NCI-H2081 (cell line): Measurements from ENCODE around the gene HDAC5.
A peak's percentile ranks its signal among the peaks of the same experiment; 100 is the strongest.
"Not testable (repeated sequence)": the region's sequence is repeated elsewhere in the genome, so short reads cannot be mapped to it uniquely, and the experiment has no call there.

ENCODE experiments used
- DNase-seq, 2 experiments: peaks; one replicate each; lab custom pipeline; 2025; lab: John Stamatoyannopoulos, UW

HDAC5 gene

DNA sequence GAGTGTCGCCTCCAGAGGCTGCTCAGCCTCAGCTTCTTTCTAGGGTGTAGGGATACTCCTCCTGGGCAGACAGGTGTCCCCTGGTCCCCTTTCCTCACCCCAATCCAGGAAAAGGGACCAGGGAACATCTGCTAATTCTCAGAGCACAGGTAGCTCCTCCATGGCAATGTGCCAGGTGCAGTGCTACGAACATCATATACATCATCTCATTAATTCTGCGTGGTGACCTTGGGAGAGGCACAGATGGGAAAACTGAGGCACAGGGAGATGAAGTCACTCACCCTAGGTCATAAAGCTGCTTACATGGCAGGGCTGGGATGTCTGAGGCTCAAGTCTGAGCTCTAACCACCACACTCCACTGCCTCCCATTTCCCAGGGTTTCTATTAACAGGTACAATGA is 11.7 kb downstream of the HDAC5 start:
- DNase-seq = no peak

DNA sequence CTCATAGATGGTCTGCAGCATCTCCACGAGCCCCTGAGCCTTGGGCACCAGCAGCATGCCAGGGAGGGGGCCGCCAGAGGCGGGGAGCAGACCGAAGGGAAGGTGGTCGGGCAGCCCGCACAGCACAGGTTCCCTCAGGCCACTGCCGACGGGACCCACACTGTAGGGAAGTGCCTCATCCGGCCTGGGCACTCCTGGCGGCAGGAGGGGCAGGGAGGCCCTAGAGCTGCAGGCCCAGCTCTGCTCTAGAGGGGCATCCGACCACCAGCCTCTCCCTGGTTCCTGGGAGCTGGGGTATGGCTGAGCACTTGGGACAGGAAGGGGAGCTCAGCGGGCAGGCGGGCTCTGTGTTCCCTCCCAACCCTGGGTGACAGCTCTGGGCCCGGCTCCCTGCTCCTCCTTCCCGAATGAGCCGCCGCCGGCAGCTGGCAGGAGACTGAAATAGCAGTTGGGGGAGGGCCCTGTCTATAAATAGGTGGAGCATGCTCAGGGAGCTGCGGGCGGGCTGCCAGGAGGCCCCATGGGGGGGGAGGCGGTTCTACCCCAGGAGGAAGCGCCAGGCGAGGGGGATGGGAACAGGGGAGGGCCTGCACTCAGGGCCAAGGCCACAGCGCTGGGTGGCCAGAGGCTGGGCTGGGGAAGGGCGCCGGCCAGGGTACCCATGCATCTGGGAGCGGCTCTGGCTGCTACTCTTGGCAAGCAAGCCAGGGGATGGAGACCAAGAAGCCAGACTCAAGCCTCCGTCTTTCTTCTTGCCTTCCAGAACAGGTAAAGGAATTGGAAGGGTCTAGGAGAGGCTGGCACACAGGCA is 12.4 kb downstream of the HDAC5 start:
- peak; percentile 98 to 99 for DNase-seq

DNA sequence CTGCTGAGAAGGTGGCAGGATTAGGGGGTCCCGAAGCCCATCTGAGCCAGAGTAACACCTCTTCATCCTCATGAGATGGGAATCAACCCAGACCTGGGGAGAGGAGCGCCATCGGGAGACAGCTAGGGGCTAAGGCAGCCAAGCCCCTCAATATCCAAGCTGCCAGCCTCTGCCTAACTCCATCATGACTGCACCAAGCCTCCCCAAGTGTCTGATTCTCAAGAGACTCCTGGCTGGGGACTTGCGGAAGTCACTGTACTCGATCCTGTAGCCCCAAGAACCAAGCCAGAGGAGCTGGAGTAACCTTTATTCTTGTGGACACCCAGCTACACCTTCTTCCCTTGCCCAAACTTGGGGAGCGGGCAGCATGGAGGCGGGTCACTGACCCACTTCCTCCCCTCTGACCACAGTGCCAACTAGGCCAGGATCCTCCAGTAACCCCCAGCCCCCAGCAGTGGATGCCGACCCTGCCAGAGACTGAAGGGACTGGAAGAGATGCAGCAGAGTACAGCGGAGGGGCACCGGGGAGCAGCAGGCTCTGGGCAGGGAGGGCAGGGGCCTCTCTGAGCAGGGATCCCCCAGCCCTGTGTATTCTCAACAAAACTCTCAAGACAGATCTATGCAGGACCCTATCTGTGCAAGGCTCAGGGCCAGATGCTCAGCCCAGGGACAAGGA is 13.3 kb downstream of the HDAC5 start:
- DNase-seq = no peak

DNA sequence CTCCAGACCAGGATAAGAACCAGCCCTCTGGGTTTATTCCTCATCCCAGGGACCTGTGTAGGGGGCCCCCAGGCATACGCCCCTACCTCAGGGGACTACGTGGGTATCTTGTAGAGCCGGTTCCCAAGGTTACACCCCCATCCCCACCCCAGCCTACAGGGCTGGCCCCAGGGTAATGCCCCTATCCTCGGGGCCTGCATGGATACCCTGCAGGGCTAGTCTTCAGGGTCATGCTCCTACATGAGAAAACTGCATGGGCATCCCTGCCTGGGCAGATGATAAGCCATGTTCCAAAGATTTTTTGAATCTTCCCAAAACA is 14.2 kb downstream of the HDAC5 start:
- DNase-seq = no peak

DNA sequence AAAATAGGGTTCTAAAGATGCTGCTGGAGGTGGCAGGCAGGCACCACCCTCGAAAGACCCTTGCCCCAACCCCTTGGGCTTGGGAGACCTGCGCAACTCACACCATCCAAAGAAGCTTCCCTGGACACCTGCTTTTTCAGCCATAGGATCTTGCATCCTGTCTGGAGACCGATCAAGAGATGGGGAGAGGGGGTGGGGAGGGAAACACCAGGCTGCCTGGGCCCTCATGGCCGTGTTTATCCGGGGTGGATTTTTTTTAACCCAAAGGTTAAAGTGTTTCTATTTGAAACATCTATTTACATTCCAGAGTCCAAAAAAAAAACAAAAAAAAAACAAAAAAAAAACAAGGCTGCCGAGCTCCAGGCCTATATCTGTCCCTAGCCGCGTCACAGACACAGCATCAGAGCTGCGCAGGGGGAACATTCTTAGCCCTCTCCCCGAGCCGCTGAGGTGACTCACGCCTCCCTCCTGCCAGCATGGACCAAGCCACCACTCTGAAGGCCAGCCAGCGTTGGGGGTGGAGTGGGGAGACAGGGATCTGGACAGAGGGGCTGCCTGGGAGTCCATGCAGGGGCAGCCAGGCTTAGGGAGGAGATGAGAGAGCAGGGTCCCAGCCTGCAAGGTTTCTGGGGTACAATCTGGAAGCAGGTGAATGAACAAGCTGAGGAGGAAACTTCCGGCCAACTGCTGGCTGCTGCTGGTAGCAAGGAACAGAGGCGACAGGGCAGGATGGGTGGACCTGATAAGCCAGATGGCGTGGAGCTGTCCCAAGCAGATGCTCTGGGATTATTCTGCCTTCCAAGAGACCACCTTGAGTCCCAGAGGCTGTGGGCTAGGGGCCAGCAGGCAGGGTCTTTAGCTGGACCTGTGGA is 14.8 kb downstream of the HDAC5 start:
- no peak for DNase-seq

DNA sequence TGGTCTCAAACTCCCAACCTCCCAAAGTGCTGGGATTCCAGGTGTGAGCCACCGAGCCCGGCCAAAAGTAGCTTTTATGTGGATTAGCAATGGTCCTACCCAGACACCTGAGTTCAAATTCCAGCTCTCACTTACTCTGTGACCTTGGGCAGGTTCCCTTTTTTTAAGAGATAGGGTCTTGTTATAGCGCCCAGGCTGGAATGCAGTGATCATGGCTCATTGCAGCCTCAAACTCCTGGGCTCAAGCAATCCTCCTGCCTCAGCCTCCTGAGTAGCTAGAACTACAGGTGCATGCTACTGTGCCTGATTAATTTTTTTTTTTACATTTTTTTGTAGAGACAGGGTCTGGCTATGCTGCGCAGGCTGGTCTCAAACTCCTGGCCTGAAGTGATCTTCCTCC is 16.6 kb downstream of the HDAC5 start:
- no peak for DNase-seq

DNA sequence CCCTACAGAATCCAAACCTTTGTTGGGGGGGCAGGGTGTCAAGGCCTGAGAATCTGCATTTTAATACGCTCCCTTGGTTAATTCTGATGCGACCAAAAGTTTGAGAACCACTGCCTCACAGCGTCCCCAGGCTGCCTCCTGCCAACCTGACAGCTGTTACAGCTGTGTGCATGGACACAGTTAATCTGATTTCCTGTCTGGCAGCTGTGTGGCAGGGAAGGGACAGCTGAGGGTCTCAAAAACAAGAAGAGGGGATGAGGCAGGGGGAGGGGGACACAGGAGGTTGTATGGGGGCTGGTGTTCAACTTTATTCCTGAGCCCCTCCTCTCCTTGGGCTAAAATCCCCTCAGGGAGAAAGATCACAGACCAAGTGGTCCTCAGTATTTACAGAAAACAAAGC is 17.5 kb downstream of the HDAC5 start:
- peak in 1 of 2 experiments; percentile 39 for DNase-seq

DNA sequence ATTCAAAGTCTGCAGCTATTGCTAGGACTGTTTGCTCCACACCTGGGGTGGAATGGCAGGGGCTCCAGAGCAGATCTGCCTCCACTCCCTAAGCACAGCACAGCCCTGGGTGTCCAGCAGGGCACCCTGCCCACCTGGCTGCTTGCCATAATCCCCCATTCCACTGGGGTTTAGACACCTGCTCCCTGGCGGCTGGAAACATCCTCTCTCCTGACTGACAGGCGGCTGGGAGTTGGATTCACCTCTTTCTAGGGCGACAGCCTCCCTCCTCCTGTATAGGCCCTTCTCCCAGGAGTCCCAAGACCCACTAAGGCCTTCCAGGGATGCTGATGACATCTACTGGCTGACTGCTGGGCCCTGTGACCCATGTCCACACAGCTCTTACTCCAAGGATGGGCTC is 18.0 kb downstream of the HDAC5 start:
- DNase-seq = peak; percentile 52 to 78

DNA sequence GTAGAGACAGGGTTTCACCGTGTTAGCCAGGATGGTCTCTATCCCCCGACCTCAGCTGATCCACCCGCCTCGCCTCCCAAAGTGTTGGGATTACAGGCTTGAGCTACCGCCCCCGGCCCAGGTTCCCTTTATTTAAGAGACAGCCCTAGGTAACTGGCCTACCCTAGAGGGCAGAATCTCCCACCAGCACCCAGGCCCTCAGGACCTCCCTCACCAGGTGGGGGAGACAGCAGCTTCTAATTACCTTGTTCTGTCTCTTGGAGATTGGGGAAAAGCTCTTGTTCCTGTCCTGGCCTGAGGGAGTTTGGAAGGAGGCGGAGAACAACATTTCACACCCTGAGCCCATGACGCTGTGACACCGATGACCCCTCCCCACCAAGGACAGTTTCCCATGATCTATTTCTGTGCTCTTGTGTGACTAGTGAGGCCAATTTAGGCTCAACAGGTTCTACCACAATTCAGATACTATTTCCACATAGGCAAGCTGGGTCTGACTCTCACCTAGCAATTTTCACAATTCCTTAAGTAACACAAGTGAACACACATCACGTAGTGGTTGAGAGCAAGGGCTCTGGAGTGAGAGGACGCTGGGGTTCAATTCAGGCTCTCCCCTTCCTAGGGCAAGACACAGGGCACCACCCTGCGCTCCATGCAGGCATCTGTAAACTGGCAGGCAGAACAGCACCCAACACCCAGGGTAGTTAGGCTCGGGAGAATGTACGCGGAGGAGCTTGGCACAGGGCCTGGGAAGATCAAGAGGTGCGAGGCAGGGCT is 20.4 kb downstream of the HDAC5 start:
- peak in 1 of 2 experiments; percentile 44 for DNase-seq

DNA sequence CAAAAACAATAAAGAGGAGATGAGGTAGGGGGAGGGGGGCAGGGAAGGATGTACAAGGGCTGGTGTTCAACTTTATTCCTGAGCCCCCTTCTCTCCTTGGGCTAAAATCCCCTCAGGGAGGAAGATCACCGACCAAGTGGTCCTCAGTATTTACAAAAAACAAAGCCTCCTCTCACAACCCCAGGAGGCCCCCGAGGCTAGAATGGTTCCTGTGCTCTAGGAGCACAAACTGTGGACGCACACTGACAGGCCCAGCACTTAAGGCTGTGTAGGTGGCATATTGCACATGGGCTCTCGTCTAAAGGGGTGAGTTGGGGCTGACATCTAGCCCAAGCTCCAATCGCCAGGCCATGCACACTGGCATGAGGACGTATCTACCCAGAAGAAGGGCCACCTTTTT is 21.6 kb downstream of the HDAC5 start:
- not testable (repeated sequence) for DNase-seq

DNA sequence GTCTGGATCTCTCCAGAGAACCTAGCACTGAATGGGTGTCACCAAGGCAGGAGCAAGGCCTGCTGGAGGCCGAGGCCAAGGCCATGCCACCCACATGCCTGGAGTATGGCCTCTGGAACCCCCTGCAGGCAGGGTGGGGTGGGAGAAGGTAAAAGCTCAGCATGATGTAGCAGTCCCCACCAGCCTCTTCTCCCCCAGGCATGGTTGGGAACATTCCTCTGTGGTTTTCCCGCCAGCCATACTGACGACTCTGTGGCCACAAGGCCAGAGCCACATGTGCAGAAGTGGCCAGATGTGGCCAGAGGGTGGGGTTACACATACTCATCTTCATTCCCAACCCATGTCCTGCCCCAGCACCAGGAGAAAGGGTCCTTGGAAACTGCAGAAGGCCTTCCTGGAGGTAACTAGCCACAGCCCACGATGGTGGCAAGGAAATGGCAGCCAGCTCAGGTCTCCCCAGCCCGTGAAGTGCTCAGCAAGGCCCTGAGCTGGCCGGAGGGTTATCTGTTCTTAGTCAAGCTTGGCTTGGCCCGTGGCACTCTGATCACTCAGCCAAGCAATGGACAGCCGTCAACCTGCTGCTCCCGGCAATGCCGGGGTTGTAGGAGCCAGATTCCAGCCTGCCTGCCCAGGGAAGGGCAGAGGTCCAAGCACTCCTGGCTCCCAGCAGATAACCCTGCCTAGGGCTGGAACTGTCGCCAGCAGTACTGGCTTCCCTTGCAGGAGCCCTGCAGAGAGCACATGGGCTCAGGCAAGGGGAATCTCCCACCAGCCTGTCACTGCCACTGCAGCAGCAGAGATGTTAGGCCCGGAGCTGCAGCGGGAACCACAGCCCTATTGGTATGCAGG is 26.1 kb downstream of the HDAC5 start:
- no peak for DNase-seq

DNA sequence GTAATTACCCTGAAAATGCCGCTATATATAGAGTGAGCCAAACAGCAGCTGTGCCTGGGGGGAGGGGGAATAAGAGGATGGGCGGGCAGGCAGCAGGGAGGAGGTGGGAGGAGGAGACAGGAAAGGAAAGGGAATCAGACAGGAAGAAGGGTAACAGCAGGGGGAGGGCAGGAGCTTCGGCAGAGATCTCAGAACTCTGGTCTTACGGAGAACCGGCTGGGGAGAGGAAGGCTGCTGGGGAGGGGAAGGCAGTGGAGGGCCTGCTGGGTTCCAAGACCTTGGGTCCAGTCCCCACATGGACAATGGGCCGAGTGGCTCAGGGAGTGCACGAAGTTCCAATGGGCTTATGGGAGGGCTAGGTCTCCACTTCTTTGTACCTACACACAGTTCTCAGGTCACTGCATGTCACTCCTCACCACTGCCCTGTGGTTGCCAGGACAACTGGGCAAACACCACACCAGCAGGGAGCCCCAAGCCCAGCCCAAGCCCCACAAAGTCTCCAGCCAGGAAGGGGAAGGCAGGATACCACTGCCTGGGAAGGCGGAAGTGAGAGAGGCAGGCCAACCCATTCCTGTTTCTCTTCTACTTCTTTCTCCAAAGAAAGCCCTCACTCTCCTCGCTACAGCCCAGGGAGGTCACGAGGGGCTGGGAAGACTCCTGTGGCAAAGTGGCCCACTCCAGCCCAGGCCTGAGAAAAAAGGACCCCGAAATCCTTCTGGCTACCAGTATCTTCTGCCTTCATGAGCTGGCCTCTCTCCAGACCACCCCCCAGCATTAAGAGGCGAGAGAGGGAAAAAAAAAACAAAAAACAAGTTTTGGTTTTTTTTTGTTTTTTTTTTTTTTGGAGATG is 27.6 kb downstream of the HDAC5 start:
- DNase-seq = peak; percentile 92

DNA sequence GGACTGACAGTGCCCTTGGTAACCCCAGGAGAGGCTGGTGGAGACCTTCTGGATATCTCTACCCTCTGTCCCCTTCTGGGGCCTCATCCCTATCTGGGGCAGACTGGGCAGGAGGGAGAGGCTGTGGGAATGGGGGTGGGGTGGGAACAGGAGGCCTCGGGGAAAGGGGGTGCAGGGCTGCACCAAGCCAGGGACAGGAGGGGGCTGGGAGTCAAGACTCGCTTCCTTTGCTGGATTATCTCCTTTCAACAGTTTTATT is 28.1 kb downstream of the HDAC5 start:
- DNase-seq = no peak

DNA sequence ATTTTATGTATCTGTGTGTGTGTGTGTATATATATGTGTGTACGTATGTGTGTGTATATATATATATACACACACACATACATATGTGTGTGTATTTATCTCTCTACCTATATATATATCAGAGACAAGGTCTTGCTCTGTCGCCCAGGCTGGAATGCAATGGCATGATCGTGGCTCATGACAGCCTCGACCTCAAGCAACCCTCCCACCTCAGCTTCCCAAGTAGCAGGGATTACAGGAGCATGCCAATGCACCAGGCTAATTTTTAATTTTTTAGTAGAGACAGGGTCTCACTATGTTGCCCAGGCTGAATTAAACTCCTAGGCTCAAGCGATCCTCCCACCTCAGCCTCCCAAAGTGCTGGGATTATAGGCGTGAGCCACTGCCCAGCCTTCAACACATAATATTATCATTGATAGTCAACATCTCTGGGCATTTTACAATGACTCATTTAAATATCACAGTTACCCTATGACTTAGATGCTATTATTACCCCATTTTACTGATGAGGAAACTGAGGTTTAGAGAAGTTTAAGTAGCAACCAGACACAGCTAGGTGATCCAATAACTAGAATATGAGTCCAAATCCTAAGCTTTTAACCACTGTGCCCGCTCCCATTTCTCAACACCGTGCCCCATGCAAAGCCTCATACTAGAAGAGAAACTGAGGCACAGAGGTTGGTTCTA is 28.6 kb downstream of the HDAC5 start:
- DNase-seq = no peak

DNA sequence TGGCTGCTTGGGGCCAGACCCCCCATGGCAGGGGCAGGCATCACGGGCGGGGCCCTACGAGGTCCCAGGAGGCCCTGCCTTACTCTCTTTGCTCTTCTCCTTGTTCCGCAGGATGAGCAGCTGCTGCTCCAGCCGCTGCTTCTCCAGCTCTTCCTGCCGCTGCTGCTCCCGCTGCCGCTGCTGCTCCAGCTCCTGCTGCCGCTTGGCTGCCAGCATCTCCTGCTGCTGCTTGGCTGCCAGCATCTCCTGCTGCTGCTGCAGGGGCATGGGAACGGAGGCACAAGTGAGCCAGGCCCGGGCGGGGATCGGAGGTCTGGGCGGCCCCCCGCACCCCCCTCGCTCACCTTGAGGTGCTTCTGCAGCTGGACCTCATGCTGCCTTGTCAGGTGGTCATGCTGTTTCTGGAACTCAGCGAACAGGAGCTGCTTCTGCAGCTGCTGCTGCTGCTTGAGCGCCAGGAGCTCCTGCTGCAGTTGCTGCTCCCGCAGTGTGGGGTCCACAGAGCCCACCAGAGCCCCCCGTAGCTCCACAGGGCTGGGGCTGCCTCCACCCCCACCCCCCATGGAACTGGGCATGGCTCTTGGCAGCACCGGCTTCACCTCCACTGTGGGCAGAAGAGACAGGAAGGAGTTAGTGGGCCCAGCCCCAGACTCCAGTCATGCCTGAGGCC is 30.1 kb downstream of the HDAC5 start:
- DNase-seq = no peak

DNA sequence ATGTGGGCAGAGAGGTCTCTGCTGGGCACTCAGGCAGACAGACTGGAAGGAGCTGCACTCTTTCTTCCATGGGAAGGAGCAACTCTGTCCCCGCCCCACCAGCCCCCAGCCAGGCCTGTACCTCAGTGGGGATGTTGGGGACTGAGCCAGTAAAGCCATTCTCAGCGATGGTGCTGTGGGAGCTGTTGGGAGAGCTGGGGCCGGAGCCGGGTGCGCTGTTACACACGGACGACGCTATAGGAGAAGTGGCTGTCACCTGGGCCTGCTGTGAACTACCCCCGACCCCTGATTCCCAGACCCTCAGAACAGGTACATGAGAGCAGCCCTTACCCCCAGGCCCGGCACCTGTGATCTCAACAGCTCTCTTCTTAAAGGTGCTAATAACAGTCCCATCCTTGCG is 31.4 kb downstream of the HDAC5 start:
- no peak for DNase-seq

DNA sequence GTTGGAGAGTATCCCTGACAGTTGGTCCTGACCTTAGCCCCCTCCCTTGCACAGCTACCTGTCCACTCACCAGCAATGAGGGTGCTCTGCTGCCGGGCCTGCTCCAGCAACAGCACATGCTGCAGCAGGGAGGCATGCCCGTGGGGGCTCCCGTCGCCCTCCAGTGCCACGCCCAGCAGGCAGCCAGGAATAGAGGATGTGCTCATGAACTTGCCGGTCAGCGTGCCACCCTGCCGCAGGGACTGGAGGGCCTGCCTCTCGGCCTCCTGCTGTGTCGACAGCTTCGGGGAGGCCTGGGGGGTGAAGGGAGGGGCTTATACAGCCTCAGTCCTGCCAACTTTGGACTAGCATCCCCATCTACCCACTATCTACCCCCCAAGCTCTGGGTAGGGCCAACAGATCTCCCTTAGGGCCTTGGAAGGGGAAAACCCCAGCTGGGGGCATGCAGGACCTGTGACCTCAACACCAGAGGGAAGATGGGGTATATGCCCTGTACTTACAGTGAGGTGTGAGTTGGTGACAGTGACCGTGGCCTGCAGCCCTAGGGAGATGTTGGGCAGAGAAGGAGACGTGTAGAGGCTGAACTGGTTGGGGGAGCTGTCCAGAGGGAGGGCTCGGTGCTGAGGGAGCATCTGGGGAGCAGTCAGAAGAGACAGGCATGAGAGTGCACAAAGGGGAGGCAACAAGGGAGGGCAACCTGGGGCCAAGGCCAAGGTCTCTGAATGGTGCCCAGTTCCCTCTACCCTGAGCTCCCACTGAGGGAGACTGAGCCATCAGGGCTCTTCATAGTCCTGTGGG is 32.0 kb downstream of the HDAC5 start:
- no peak for DNase-seq

DNA sequence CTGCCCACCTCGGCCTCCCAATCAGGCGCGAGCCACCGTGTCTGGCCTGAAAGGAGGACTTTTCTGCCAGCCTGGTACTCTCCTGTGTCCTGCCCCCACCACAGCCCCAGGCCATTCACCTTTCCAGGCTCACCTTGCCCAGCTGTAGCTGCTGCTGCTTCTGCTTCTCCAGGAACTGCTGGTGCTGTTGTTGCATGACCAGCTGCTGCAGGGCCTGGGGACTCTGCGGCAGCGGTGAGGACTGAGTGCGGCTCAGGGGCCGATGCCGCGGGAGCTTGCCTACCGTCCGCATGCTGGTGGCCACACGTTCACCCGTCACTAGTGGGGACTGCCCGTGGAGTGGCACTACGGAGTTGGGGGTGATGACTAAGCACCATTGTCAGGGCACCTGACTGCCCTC is 35.2 kb downstream of the HDAC5 start:
- no peak for DNase-seq
